Activated T-helper 9 cell treated with anti-CD3 and anti-CD28 coated beads, Interleukin-2, amount 50 U/mL, for 16 hours (primary cell): ENCODE results near the gene DIAPH2.
"Not testable (repeated sequence)": the region's sequence is repeated elsewhere in the genome, so short reads cannot be mapped to it uniquely, and the experiment has no call there.

Source experiments
- DNase-seq: peaks from one replicate; pipeline ENCODE4 v3.0.0-alpha.2; 2020; ENCODE audit warnings: low read depth

Gene DIAPH2

DNA sequence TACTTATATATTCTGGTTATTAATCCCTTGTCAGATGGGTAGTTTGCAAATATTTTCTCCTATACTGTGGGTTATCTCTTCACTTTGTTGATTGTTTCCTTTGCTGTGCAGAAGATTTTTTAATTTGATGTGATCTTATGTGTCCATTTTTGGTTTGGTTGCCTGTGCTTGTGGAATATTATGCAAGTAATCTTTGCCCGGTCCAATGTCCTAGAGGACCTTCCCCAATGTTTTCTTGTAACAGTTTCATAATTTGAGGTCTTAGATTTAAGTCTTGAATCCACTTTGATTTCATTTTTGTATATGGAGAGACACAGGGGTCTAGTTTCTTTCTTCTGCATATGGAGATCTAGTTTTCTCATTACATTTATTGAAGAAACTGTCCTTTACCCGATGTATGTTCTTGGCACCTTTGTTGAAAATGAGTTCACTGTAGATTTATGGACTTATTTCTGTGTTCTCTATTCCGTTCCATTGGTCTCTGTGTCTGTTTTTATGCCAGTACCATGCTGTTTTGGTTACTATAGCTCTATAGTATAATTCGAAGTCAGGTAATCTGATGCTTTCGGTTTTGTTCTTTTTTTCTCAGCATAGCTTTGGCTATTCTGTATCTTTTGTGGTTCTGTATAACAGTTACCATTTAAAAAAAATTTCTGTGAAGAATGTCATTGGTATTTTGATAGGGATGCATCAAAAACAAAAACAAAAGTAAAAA lies 34.7 kb downstream of the DIAPH2 start:
- DNase-seq, result no peak

GRCh38 chrX:96721354-96721753 lies 36.7 kb downstream of the DIAPH2 start:
- no peak for DNase-seq

- no peak for DNase-seq
Measured at GRCh38 chrX:96722781-96723180, 38.1 kb downstream of the DIAPH2 start.

DNA sequence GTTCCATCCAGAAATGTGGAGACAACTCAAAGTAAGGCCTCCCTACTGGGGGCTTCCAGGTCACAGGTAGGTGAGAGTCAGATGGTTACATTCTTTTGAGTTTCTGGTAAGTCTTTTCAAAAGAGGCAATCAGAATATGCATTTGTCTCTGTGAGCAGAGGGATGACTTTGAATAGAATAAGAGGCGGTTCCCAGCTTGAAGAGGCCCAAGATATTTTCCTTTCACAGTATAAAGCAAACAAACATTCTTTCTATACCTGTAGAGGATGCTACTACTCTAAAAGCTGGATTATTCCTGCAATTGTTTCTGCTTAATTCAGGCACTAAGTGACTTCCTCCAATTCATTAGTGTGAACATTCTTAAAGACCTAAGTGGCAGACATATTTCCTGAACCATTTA lies 44.4 kb downstream of the DIAPH2 start:
- DNase-seq, result no peak

DNA sequence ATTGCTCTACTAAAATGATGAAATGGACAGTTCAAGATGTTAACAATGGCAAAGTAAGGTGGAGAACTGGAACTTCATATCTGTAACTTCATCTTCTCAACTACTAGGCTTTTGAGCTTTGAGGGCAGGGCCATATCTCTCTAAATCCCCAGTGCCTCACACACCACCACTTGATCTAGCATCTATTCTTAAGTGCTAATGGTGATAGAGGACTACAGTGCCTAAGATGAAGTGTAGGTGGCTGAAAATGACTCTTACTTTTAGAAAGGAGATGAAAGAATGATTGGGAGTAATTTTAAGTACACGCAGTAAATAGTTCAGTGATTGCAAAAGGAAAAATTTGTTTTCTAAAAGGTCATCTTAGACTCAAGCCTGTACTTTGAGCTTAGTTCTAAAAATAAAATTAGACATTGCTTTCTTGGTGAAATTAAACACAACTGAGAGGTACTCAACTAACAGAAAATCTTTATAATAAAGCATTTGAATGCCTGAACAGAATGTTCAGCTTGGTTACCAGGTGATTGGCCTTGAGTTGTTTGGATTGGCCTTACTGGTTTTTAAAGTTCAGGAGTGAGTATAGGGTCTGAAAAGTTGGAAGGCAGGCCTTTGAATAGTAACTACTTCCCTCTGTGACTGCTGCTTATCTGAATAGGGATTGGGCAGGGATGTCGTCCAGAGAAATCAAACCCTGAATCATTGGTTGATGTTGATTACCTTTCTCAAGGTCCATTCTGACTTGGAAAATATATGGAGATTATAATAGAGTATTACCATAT lies 45.4 kb downstream of the DIAPH2 start:
- no peak for DNase-seq

DNA sequence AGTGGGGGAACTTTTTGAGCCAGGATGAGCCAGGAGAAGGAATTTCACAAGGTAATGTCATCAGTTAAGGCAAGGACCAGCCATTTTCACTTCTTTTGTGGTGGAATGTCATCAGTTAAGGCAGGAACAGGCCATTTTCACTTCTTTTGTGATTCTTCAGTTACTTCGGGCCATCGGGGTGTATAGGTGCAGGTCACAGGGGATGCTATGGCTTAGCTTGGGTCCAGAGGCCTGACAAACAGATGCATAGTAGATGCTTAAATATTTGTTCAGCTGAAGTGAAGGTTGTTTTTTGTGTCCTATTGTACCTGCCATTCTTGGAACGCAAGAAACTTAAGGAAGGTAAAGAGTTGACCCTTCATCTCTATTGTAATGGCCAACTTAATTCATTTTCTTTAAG lies 46.4 kb downstream of the DIAPH2 start:
- not testable (repeated sequence) for DNase-seq

- DNase-seq, result no peak
Measured at GRCh38 chrX:96743367-96744073, 58.9 kb downstream of the DIAPH2 start.

DNA sequence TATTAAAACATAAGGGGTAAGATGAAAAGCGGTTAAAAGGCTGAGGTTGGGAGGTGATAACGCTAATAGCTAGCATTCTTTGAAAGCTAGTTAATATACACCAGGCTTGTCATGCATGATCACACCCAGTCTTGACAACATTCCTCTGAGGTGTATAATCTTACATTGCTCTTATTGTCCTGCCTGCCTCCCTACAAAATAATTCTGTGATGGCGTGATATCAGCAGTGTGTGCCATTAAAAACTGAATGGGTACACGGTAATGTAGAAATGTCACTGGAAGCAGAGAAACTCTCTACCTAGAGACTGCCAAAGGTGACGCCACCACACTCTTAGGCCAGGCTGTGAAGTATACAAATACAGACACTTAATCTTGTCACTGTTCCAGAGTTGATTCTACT lies 68.1 kb downstream of the DIAPH2 start:
- DNase-seq, result no peak

GRCh38 chrX:96753230-96753629 lies 68.6 kb downstream of the DIAPH2 start:
- no peak for DNase-seq

DNA sequence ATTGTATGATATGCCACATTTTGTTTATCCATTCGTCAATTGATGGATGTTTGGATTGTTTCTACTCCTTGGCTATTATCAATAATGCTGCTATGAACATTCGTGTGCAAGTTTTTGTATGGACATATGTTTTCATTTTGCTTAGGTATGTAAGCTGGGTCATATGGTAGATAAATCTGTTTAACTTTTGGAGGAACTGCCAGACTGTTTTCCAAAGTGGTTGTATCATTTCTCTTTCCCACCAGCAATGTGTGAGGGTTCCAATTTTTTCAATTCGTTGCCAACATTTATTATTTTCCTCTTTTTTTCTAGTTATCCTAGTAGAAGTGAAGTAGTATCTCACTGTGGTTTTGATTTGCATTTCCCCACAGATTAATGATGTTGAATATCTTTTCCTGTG lies 71.8 kb downstream of the DIAPH2 start:
- DNase-seq, result no peak

DNA sequence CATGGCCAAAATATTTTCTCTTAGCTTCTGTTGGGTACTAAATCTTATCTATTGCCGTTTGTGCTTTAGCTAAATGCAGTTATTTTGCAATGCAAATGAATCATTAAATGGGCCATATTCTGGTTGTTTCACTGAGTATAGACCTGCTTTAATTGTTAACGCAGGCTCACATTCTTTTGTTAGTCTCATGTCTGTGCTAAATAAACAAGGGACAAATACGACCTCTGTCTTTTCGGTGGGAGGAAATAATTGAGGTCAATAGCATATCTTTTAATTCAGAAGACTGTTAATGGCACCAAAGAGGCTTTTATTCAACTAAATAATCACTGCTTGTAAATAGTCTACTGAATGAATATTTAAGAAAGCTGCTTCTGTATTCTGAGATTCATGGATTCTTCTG lies 76.9 kb downstream of the DIAPH2 start:
- no peak for DNase-seq

GRCh38 chrX:96763608-96764007 lies 79.0 kb downstream of the DIAPH2 start:
- DNase-seq, result no peak

DNA sequence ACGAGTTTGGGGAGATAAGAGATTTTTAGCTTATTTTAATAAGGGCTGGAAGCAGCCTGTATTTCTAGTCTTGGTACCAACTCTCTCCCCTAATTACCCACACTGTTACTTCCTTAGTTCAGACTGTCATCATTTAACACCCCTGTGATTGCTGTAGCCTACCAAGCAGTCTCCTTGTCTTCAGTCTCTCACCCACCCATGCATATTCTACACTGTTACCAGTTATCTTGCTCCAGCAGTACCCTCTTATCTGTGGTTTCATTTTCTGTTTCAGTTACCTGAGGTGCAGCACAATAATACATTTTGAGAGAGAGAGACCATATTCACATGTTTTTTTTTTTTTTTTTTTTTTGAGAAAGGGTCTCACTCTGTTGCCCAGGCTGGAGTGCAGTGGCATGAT lies 80.2 kb downstream of the DIAPH2 start:
- DNase-seq, result no peak

DNA sequence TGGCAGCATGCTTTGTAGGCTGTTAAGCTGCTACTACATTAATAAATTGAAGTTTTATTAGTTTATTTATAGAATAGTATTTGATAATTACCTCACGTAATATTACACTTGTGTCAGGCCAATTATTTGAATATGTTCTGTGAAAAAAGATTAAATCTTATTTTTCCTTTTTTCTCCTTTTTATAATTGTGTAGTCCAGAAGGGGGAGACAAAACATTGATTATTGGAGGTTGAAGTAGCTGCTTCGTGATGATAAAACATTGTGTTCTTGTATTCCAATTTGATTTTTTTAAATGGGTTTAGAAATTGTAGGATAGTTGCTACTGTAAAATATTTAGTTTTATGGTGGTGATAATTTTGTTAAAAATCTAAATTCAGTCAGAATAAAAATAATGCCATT lies 85.7 kb downstream of the DIAPH2 start:
- no peak for DNase-seq

- no peak for DNase-seq
Measured at GRCh38 chrX:96771486-96771885, 86.8 kb downstream of the DIAPH2 start.

DNA sequence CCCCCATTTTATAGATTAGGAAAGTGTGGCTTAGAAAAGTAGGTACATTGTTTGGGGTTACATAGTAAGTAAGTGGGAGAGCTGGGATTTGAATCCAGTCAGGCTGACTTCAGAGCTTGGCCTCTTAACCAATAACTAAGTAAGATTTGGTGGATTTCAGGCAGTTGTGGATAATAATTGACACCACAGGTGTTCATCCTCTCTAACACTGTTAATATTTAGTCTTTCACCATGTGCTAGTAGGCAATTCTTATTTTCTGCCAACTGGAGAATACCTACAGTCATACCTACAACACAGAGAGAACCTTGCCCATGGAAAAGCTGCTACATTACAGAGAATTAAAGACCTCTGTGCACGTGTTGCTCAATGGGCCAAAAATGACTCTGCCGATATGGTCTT lies 89.5 kb downstream of the DIAPH2 start:
- no peak for DNase-seq

- DNase-seq, result no peak
Measured at GRCh38 chrX:96776966-96777365, 92.3 kb downstream of the DIAPH2 start.

GRCh38 chrX:96791559-96791958 lies 106.9 kb downstream of the DIAPH2 start:
- DNase-seq, result no peak

GRCh38 chrX:96792047-96792446 lies 107.4 kb downstream of the DIAPH2 start:
- no peak for DNase-seq

DNA sequence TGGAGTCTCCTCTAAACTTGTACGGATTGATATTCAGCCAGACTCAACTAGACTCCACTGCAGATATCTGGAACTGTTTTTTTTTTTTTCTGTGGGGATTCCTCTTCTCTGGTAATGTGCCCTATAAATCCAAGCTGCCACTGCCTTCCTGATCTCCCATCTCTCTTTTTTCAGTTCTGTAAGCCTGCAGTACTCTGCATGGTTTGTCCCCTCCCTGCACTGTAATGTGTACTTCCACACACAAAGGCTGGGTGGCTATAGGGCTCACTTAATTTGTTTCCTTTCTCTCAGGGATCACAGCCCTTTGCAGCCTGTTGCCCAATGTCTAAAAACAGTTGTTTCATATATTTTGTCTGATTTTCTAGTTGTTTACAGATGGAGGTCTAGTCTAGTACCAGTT lies 114.3 kb downstream of the DIAPH2 start:
- DNase-seq, result no peak

GRCh38 chrX:96807318-96807717 lies 122.7 kb downstream of the DIAPH2 start:
- no peak for DNase-seq

DNA sequence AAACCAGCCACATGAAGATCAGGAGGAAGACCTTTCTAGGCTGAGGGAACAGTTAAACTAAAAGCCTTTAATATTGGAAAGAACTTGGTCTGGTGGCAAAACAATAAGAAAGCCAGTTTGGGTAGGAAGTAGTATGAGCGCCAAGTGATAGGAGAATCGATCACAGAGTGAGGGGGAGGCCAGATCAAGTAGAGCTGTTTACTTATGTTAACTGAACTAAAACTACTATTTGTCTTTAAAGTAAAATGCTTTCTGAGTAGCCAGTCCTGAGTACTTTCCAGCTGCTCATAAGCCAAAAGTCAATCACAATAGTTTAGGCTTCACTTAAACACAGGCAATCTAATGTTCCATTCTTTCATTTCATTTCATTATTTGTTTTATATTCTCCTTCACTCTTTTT lies 136.3 kb downstream of the DIAPH2 start:
- DNase-seq, result no peak

GRCh38 chrX:96824166-96824565 lies 139.5 kb downstream of the DIAPH2 start:
- no peak for DNase-seq
